Lower leg skin (tissue), 3 donors: ENCODE results near the gene CNTN4.

Experiments used
- POLR2A ChIP-seq, 2 donors: fragments of 450-650 bp; IDR thresholded peaks; one replicate each; pipeline ENCODE4 v1.6.1; 2016 to 2017; ENCODE audit warnings: antibody characterized with exemption in 2 of 2, mild to moderate bottlenecking in 1 of 2, moderate library complexity in 1 of 2
- TF ChIP-seq, protein P1 (sequence below), 3 donors: fragments of 450-650 bp; IDR thresholded peaks; one replicate each; pipeline ENCODE4 v1.5.1; 2016; ENCODE audit warnings: antibody characterized with exemption in 3 of 3, mild to moderate bottlenecking in 3 of 3, moderate library complexity in 2 of 3

DNA sequence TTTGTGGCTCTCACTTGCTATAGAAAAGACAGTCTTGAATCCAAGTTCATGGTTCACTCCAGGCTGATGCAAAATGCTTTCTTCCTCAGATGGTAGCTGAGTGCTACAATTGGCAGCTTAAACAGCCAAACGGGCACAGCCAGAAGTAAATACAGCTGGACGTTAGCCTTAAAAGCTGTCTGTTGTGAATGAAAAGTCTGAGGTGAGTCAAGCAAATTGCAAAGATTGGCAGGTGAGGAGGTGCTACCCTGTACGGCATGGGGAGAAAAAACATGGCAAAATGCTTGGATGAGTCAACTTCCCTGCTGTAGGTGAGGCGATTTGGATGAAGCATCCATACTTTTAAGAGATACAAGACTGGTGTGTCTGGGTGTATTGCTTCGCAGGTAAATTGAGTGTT is 971.1 kb downstream of the CNTN4 start:
- TF ChIP-seq, protein P1, sequence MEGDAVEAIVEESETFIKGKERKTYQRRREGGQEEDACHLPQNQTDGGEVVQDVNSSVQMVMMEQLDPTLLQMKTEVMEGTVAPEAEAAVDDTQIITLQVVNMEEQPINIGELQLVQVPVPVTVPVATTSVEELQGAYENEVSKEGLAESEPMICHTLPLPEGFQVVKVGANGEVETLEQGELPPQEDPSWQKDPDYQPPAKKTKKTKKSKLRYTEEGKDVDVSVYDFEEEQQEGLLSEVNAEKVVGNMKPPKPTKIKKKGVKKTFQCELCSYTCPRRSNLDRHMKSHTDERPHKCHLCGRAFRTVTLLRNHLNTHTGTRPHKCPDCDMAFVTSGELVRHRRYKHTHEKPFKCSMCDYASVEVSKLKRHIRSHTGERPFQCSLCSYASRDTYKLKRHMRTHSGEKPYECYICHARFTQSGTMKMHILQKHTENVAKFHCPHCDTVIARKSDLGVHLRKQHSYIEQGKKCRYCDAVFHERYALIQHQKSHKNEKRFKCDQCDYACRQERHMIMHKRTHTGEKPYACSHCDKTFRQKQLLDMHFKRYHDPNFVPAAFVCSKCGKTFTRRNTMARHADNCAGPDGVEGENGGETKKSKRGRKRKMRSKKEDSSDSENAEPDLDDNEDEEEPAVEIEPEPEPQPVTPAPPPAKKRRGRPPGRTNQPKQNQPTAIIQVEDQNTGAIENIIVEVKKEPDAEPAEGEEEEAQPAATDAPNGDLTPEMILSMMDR (IDR thresholded peaks at IDR 0.05), result no peak
- TF ChIP-seq POLR2A (IDR thresholded peaks at IDR 0.05), result no peak
